Activated T-helper 1 cell treated with anti-CD3 and anti-CD28 coated beads, Interleukin-2, amount 50 U/mL, for 16 hours (primary cell): Measurements from ENCODE around the gene LEO1.

Source experiments
- DNase-seq, 2 donors: peaks; one replicate each; pipeline ENCODE4 v3.0.0-alpha.2; 2020; ENCODE audit warnings: low read depth in 1 of 2, low spot score in 1 of 2

Gene LEO1

GRCh38 chr15:51932161-51932560 is 39.4 kb downstream of the LEO1 start:
- DNase-seq, result no peak

GRCh38 chr15:51931638-51932037 is 39.9 kb downstream of the LEO1 start:
- no peak for DNase-seq

DNA sequence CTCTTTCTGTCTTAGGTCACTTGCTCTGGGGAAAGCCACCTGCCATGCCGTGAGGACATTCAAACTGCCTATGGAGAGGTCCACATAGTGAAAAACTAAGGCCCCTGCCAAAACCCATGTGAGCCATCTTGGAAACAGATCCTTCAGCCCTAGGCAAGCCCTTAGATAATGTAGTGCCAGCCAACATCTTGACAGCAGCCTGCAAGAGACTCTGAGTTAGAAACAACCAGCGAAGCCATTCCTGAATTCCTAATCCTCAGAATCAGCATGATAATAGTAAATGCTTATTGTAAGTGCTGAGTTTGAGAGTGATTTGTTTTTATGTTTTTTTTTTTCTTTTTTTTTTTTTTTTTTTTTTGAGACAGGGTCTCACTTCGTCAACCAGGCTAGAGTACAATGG is 40.6 kb downstream of the LEO1 start:
- DNase-seq, result no peak

DNA sequence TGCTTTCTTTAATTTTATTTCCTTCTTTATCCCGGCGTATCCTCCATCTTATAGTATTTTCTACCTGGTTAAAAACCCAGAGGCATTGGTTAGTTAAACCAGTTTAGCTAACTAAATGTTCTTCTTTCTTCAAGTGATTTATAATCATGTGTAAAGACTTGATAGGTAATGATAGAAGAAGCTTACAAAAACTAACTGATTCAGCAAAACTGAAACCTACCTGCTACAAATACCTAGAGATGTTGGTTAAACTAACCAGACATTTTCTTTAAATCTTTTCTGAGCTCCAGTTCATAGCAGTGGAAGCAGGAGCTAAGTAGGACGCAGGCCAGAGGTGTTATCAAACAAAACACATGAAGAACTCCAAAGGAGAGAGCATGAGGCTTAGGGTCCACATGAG is 44.8 kb downstream of the LEO1 start:
- DNase-seq, result no peak

- DNase-seq, result no peak
Observed at GRCh38 chr15:51924156-51925068, 47.2 kb downstream of the LEO1 start.

DNA sequence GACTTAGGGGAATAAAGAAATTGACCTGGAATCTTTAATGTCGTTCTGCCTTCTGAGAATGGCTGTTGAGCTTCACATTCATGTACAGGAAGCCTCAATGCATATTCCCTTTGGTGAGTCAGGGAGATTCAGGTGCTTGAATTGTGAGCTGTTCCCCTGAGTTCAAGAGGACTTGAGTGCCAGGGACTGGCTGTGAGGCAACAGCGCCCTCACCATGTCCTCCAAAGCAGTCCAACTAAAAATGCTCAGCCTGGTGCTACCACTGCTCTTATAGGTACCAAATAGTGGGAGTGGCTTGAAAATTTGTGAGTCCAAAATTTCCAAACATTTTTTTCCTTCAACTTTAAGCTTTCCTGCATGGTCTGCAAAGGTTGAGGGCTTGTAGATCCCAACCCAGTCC is 54.1 kb downstream of the LEO1 start:
- DNase-seq, result no peak

DNA sequence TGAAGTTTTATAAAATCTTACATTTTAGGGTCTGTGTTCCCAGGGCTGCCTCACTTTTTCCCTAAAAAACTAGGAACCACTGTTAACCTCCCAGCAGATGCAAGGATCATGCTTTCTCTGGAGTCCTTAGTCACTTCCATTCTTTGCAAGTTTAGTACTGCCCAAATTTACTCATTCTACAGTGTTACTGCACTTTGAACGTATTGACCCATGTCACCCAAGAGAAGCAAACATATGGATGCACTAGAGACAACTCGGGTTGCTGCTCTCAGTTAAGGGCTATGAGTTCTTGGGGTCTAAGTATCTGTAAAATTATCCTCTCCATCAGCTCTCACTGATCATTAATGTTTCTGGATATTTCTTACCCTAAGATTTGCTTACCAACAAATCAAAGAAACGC is 59.0 kb downstream of the LEO1 start:
- DNase-seq, result no peak

GRCh38 chr15:51909584-51909983 is 62.0 kb downstream of the LEO1 start:
- no peak for DNase-seq

DNA sequence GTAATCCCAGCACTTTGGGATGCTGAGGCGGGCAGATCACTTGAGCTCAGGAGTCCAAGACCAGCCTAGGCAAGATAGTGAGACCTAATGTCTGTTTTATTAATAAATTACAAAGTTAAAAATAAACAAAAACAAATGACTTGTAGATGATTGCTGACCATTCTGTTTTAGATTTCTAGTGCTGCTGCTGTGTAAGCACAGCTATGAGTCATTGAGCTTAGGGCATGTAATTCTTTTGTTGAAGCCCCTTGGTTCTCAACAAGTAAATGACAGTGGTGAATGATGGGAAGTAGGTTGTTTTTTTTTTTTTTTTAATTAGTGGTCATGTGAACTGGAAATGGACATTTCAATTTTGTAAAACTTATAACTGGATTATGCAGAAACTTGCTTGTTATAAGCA is 63.3 kb downstream of the LEO1 start:
- DNase-seq, result no peak

DNA sequence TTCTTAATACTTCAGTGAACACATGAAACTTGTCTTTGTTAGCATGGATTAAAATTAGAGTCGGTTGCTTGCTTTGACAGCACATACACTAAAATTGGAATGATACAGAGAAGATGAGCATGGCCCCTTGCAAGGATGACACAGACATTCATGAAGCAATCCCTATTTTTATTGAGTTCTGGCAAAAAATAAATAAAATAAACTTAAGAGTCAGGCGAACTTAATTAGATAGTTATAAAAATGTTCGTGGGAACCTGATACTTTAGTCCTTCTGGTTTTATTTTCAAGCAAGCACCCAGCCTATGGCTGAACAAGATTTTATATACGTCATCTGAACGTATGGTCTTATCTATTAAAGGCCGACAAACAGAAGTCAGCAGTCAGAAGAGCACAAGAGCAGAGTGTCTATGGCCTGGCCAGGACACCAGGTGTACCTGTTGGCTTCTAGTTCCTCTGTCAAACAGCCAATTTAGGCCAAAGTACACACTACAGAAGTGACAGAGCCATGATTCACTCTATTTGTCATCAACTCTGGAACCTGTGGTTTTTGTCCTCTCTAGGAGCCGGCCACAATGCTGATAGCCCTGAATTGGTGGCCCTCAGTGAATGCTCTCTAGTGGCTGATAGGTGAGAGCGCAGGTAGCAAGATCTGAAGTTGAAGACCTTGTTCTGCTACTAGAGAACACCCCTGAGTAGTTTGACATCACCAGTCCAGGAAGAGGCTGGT is 64.3 kb downstream of the LEO1 start:
- DNase-seq, result no peak

- DNase-seq, result no peak
Observed at GRCh38 chr15:51904931-51905330, 66.6 kb downstream of the LEO1 start.

DNA sequence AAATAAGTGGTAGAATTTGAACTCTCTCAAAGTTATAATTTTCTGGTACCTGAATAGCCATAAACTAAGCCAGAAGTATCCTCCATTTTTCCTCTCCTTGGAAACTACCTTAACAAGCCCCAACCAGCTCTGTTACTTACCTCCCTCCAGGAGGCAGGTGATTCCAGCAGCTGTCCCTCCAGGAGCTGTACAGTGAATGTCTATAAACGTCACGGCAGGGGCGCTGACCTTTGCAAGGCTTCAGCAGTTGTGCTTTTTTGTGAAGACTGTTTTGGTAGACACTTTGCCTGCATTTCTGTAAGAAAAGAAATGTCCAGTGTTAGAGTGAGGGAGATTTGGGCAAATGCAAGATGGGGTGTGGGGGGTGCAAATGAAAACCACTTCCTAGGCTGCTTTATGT is 67.2 kb downstream of the LEO1 start:
- no peak for DNase-seq

DNA sequence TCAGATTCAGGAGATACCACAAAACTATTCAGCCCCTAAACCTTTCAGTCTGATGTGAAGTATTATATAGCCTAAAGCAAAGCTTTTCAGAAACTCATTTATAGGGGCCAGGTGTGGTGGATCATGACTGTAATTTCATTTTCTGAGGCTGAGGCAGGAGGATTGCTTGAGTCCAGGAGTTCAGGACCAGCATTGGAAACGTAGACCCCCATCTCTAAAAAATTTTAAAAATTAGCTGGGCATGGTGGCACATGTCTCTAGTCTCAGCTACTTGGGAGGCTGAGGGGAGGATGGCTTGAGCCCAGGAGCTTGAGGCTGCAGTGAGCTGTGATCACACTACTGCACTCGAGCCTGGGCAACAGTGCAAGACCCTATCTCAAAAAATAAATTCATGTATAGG is 82.1 kb downstream of the LEO1 start:
- no peak for DNase-seq

GRCh38 chr15:51888593-51889195 is 82.9 kb downstream of the LEO1 start:
- no peak for DNase-seq
